Measurements from ENCODE around the gene SPINT3. TPM values are rescaled to one million over a fixed set of nuclear protein-coding genes. Genes with fewer than 3 reads are reported as not detected.

The SPINT3 gene
- total RNA-seq, 2 donors from 2014 or later = not detected

GRCh38 chr20:45502561-45502960, 12.9 kb downstream of the SPINT3 start:
- H3K36me3 ChIP-seq = no peaks in the 10 kb centered on the region
- H3K27ac ChIP-seq = no peak overlapping the region
- no peak overlapping the region for H3K4me3 ChIP-seq
- no peaks in the 10 kb centered on the region for H3K4me1 ChIP-seq
- DNase-seq (ENCODE audit: low spot score) = no peak
- H3K27me3 ChIP-seq = no peaks in the 10 kb centered on the region
- TF ChIP-seq, protein P1, sequence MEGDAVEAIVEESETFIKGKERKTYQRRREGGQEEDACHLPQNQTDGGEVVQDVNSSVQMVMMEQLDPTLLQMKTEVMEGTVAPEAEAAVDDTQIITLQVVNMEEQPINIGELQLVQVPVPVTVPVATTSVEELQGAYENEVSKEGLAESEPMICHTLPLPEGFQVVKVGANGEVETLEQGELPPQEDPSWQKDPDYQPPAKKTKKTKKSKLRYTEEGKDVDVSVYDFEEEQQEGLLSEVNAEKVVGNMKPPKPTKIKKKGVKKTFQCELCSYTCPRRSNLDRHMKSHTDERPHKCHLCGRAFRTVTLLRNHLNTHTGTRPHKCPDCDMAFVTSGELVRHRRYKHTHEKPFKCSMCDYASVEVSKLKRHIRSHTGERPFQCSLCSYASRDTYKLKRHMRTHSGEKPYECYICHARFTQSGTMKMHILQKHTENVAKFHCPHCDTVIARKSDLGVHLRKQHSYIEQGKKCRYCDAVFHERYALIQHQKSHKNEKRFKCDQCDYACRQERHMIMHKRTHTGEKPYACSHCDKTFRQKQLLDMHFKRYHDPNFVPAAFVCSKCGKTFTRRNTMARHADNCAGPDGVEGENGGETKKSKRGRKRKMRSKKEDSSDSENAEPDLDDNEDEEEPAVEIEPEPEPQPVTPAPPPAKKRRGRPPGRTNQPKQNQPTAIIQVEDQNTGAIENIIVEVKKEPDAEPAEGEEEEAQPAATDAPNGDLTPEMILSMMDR (IDR thresholded peaks at IDR 0.05) = no peak
- no peaks in the 10 kb centered on the region for H3K9me3 ChIP-seq

- no peaks in the 10 kb centered on the region for H3K36me3 ChIP-seq
Observed at GRCh38 chr20:45501600-45501999, 13.8 kb downstream of the SPINT3 start.

GRCh38 chr20:45500022-45500421, 15.4 kb downstream of the SPINT3 start:
- Histone ChIP-seq H3K9me3 (no peaks in the 10 kb centered on the region), H3K27ac (no peak overlapping the region), H3K27me3 (no peaks in the 10 kb centered on the region), H3K4me3 (no peak overlapping the region), H3K36me3 (no peaks in the 10 kb centered on the region), H3K4me1 (no peaks in the 10 kb centered on the region)
- no peak for DNase-seq (ENCODE audit: low spot score)
- TF ChIP-seq, protein P1 (IDR thresholded peaks at IDR 0.05) = no peak

More at GRCh38 chr20:45501600-45501999, 13.8 kb downstream of the SPINT3 start:
- DNase-seq (ENCODE audit: low spot score) = no peak
- H3K4me3 ChIP-seq = no peak overlapping the region
- no peaks in the 10 kb centered on the region for H3K27me3 ChIP-seq
- no peaks in the 10 kb centered on the region for H3K9me3 ChIP-seq
- TF ChIP-seq, protein P1 (IDR thresholded peaks at IDR 0.05) = no peak
- no peak overlapping the region for H3K27ac ChIP-seq
- H3K4me1 ChIP-seq = no peaks in the 10 kb centered on the region

DNA sequence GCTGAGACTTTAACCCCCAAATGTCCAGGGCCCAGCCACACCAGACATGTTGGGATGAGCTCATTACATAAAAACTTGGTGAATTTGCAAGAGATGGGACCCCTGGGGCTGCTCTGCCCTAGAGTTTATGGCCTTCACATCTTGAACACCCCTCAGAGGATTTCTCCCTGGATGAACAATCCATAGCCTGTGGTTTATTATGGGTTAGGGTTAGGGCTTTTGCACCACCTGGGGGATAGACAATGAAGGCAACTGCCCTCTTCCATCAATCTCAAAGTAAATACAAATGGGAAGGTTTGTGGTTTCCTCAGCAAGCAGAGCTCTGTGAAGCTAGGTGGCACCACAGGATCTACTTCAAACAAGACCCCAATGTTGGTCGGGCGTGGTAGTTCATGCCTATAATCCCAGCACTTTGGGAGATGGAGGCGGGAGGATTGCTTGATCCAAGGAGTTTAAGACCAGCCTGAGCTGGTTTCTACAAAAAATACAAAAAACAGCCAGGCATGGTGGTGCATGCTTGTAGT, 17.4 kb downstream of the SPINT3 start:
- Histone ChIP-seq H3K4me1 (no peaks in the 10 kb centered on the region), H3K4me3 (no peak overlapping the region), H3K27ac (no peak overlapping the region), H3K9me3 (no peaks in the 10 kb centered on the region), H3K27me3 (no peaks in the 10 kb centered on the region), H3K36me3 (no peaks in the 10 kb centered on the region)
- TF ChIP-seq, protein P1 (IDR thresholded peaks at IDR 0.05) = no peak
- no peak for DNase-seq (ENCODE audit: low spot score)

- DNase-seq (ENCODE audit: low spot score) = no peak
- no peaks in the 10 kb centered on the region for H3K9me3 ChIP-seq
- H3K36me3 ChIP-seq = no peaks in the 10 kb centered on the region
- H3K27me3 ChIP-seq = no peaks in the 10 kb centered on the region
- H3K4me1 ChIP-seq = no peaks in the 10 kb centered on the region
- no peak overlapping the region for H3K27ac ChIP-seq
- H3K4me3 ChIP-seq = no peak overlapping the region
- TF ChIP-seq, protein P1 (IDR thresholded peaks at IDR 0.05) = no peak
Observed at GRCh38 chr20:45496166-45496565, 19.3 kb downstream of the SPINT3 start.

DNA sequence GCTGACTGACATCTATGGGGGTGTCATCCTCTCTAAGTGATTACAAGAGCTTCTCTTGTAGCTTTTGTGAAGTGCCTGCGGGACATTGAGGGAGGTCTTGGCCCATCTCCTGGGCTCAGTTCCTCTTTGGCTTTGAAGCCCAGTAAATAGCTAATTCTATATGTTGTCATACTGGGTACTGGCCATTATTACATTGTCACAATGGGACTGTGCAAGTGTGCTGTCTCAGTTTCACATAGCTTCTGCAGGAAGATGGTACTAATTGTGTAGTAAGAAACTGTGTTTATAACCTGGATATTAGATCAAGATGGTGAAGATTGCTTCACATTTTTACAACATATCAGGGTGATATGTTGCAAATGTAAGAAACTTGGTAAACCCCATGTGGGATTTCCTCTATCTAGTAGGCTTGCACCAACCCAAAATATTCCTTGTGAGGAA, 19.9 kb downstream of the SPINT3 start:
- TF ChIP-seq, protein P1 (IDR thresholded peaks at IDR 0.05) = no peak
- no peak overlapping the region for H3K4me3 ChIP-seq
- H3K36me3 ChIP-seq = no peaks in the 10 kb centered on the region
- H3K4me1 ChIP-seq = no peaks in the 10 kb centered on the region
- H3K9me3 ChIP-seq = no peaks in the 10 kb centered on the region
- H3K27me3 ChIP-seq = no peaks in the 10 kb centered on the region
- H3K27ac ChIP-seq = no peak overlapping the region
- DNase-seq (ENCODE audit: low spot score) = no peak
